ENCODE data around the gene RASAL2. TPM values are rescaled to one million over a fixed set of nuclear protein-coding genes. Genes with fewer than 3 reads are reported as not detected.

RASAL2 gene
- total and polyA plus RNA-seq, 2 of the 4 experiments (the other 2 are of a cell fraction): 13.1 to 20.6 TPM

- Histone ChIP-seq H3K9ac (ENCODE audit: low read depth, low read length) (no peak overlapping the region), H4K8ac (ENCODE audit: low read depth in 2 of 2, low read length in 2 of 2) (no peak overlapping the region; a peak in 1 of 4 replicates), H2BK15ac (ENCODE audit: low read depth, low read length) (no peak overlapping the region), H3K18ac (ENCODE audit: low read depth, low read length) (no peak overlapping the region), H2BK5ac (ENCODE audit: low read depth, low read length, poor library complexity, severe bottlenecking) (peak overlapping the region; percentile 29), H3K4ac (ENCODE audit: low read depth, low read length) (no peak overlapping the region; the same call in 1 of the 2 replicates), H3K79me1 (ENCODE audit: low read depth in 1 of 2, low read length in 2 of 2) (peaks cover 12 to 24% of the 10 kb centered on the region in 2 experiments), H4K91ac (ENCODE audit: insufficient read depth, low read depth, low read length) (no peak overlapping the region), H3K4me1 (ENCODE audit: control insufficient read depth, insufficient read depth, low read length) (peaks cover 2% of the 10 kb centered on the region; the same call in 1 of the 2 replicates), H3K9me3 (ENCODE audit: control insufficient read depth, insufficient read depth, low read length) (no peaks in the 10 kb centered on the region), H2AFZ (replicated peaks; ENCODE audit: low read length, poor library complexity) (no peak overlapping the region), H3K23ac (ENCODE audit: low read depth, low read length) (no peak overlapping the region), H3K9me1 (ENCODE audit: insufficient read depth, low read length) (peaks cover 4% of the 10 kb centered on the region; the same call in 1 of the 2 replicates), H4K5ac (ENCODE audit: low read depth, low read length) (no peak overlapping the region), H3K27ac (ENCODE audit: insufficient read depth, low read length) (no peak overlapping the region), H2AK9ac (replicated peaks; ENCODE audit: low read depth, low read length, poor library complexity) (no peak overlapping the region), H4K20me1 (ENCODE audit: insufficient read depth, low read length) (no peaks in the 10 kb centered on the region; the same call in 1 of the 2 replicates), H3K14ac (replicated peaks; ENCODE audit: low read depth, low read length) (no peak overlapping the region; the same call in 1 of the 2 replicates), H3K27me3 (ENCODE audit: control insufficient read depth, insufficient read depth, low read length) (no peaks in the 10 kb centered on the region), H2AK5ac (ENCODE audit: low read depth, low read length) (no peak overlapping the region), H3K36me3 (ENCODE audit: control insufficient read depth, insufficient read depth, low read length) (no peaks in the 10 kb centered on the region), H3K4me3 (ENCODE audit: insufficient read depth, low read depth, low read length) (no peak overlapping the region), H3K56ac (ENCODE audit: extremely low read depth, insufficient read depth, low read length) (no peak overlapping the region), H2BK20ac (ENCODE audit: low read depth, low read length) (no peak overlapping the region), H3K4me2 (ENCODE audit: low read depth, low read length) (no peak overlapping the region), H2BK120ac (ENCODE audit: low read depth, low read length) (no peak overlapping the region)
- intact Hi-C loops (cut with micrococcal nuclease) (no loop called here), dilution Hi-C loops (cut with HindIII; ENCODE audit: low sequenced_read_pairs, unreplicated experiment) (no loop called here), in situ Hi-C loops (cut with MboI; ENCODE audit: low sequenced_read_pairs) (no loop called here)
- POLR2A ChIA-PET (ENCODE audit: unreplicated experiment): no interaction called here
- TF ChIP-seq ELK1 (IDR thresholded peaks at IDR 0.05; ENCODE audit: borderline replicate concordance, low read depth, low read length) (no peak), USF2 (IDR thresholded peaks at IDR 0.05; ENCODE audit: low read depth, low read length) (no peak), CHD1 (IDR thresholded peaks at IDR 0.05; ENCODE audit: low read depth, low read length) (no peak), FOS (IDR thresholded peaks at IDR 0.05; ENCODE audit: low read depth, low read length) (no peak), SMC3 (IDR thresholded peaks at IDR 0.05; ENCODE audit: low read depth, low read length) (no peak), RFX5 (IDR thresholded peaks at IDR 0.05; ENCODE audit: low read depth, low read length) (no peak), CTCF (conservative IDR thresholded peaks at IDR 0.05; ENCODE audit: low read depth, low read length) (no peak), POLR2A (IDR thresholded peaks at IDR 0.05; ENCODE audit: low read depth, low read length) (no peak), NFE2L2 (IDR thresholded peaks at IDR 0.05; ENCODE audit: low read depth, low read length) (peak; percentile 51; the same call in 1 of the 2 replicates), MXI1 (IDR thresholded peaks at IDR 0.05; ENCODE audit: borderline replicate concordance, low read depth, low read length) (no peak), CEBPB (IDR thresholded peaks at IDR 0.05; ENCODE audit: low read depth, low read length) (0 out of 2 replicates have a peak, but pooled peaks have one; percentile 18), RAD21 (IDR thresholded peaks at IDR 0.05; ENCODE audit: low read length) (no peak)
- no TSS peak for BruUV-seq (replicated peaks)
- CTCF ChIA-PET: interaction anchor here (0.6 kb wide), 3 partner anchors 215 to 482 kb away, joined by 3 to 5 read pairs (median 5); no protein-coding TSS in a partner anchor
- WGBS, 2 experiments (ENCODE audit: extremely low coverage in 2 of 2, insufficient read length in 1 of 2): no CpG with 5 or more reads among the region's 1 CpG
- DNase-seq (peak; percentile 65), ATAC-seq (ENCODE audit: low read depth) (peak; percentile 42; the same call in 1 of the 2 replicates)
Observed at GRCh38 chr1:178220094-178220493, 126.2 kb downstream of the RASAL2 start.
